Measurements from ENCODE around the gene UGT3A1.

GRCh38 chr5:36026706-36027465, 35.7 kb upstream of the UGT3A1 start:
- TF ChIP-seq CTCF (IDR thresholded peaks at IDR 0.05) (no peak), POLR2A (IDR thresholded peaks at IDR 0.05) (no peak)

Measured in heart left ventricle (tissue), 13 donors.